IPS-18c (cell line): ENCODE results near the gene SLC25A25.

ENCODE experiments used
- H3K4me3 ChIP-seq: 2 replicates; pipeline ENCODE4 v1.7.0; 2013; ENCODE audit warnings: low read depth, mild to moderate bottlenecking, low read length, moderate library complexity; ENCODE audit not compliant: insufficient read depth
- H3K9me3 ChIP-seq: one replicate; pipeline ENCODE4 v1.6.1; 2013; ENCODE audit warnings: mild to moderate bottlenecking, low read length, moderate library complexity; ENCODE audit not compliant: control insufficient read depth, insufficient read depth

Gene SLC25A25

GRCh38 chr9:128142596-128142995 lies 74.6 kb downstream of the SLC25A25 start:
- Histone ChIP-seq H3K4me3 (no peak overlapping the region), H3K9me3 (no peaks in the 10 kb centered on the region)

- no peak overlapping the region for H3K4me3 ChIP-seq
- no peaks in the 10 kb centered on the region for H3K9me3 ChIP-seq
Measured at GRCh38 chr9:128143525-128144238, 75.7 kb downstream of the SLC25A25 start.

GRCh38 chr9:128144239-128145181 lies 76.5 kb downstream of the SLC25A25 start:
- H3K4me3 ChIP-seq, result no peak overlapping the region
- H3K9me3 ChIP-seq, result no peaks in the 10 kb centered on the region

DNA sequence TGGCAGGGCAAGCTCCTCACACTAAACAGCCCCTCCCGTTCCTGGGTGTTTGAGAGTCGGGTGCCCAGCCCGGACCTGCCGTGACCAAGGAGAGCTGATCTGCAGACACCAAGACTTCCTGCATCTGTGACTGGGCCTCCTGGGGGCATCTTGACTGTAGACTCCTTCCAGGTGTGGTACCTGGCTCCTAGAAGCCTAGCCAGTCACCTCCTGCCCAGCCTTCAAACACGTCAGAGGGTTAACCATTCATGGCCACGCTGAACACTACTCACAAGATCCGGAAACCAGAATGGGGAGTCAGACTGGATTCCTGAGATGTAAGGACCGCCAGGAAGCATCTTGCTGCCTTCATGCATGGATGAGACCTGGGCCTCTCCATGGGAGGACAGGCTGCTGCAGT lies 77.5 kb downstream of the SLC25A25 start:
- Histone ChIP-seq H3K9me3 (no peaks in the 10 kb centered on the region), H3K4me3 (no peak overlapping the region)

- H3K4me3 ChIP-seq, result no peak overlapping the region
- no peaks in the 10 kb centered on the region for H3K9me3 ChIP-seq
Measured at GRCh38 chr9:128145951-128146351, 77.9 kb downstream of the SLC25A25 start.

GRCh38 chr9:128146591-128147120 lies 78.6 kb downstream of the SLC25A25 start:
- H3K4me3 ChIP-seq, result no peak overlapping the region

GRCh38 chr9:128148509-128149000 lies 80.5 kb downstream of the SLC25A25 start:
- H3K4me3 ChIP-seq, result no peak overlapping the region
- H3K9me3 ChIP-seq, result no peaks in the 10 kb centered on the region

More at GRCh38 chr9:128146591-128147120, 78.6 kb downstream of the SLC25A25 start:
- no peaks in the 10 kb centered on the region for H3K9me3 ChIP-seq

GRCh38 chr9:128149001-128149701 lies 81.1 kb downstream of the SLC25A25 start, which contains the start of gene LCN2:
LCN2 (plus strand) TSS chr9:128149453; CDS start chr9:128149526, 73 bp downstream.
- no peaks in the 10 kb centered on the region for H3K9me3 ChIP-seq

GRCh38 chr9:128149951-128150593 lies 82.0 kb downstream of the SLC25A25 start:
- H3K4me3 ChIP-seq, result no peak overlapping the region
- H3K9me3 ChIP-seq, result no peaks in the 10 kb centered on the region

More at GRCh38 chr9:128149001-128149701, 81.1 kb downstream of the SLC25A25 start, which contains the start of gene LCN2:
- no peak within 1 kb of the TSS for H3K4me3 ChIP-seq

GRCh38 chr9:128150594-128151308 lies 82.7 kb downstream of the SLC25A25 start:
- Histone ChIP-seq H3K4me3 (no peak overlapping the region), H3K9me3 (no peaks in the 10 kb centered on the region)

DNA sequence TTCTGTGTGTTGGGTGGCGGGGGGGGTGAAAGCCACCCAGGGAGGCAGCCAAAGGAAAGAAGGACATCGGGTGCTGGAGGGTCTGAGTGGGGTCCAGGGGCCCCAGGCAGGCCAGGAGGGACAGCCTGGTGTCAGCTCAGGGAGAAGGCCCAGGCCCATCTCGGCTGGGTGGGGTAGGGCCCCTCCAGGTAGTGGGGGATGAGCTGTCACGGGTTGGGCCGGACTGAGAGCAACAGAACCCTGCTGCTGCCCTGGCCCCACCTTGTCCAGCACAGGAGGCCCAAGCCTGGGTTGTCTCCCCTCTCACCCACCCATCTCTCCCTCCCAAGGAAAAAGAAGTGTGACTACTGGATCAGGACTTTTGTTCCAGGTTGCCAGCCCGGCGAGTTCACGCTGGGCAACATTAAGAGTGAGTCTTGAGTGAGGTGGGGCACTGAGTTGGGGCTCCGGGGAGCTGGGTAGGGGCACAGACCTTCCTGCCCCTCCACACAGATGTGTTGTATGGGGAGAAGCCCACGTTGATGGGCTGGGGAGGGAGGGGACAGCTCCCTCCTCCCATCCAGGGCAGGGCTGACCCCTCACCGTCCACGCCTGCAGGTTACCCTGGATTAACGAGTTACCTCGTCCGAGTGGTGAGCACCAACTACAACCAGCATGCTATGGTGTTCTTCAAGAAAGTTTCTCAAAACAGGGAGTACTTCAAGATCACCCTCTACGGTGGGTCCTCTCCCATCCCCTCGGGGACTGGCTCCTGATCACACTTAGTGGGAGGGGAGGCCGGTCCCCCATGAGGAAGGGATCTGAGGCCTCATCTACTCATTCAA lies 83.5 kb downstream of the SLC25A25 start:
- Histone ChIP-seq H3K9me3 (no peaks in the 10 kb centered on the region), H3K4me3 (no peak overlapping the region)

GRCh38 chr9:128152133-128153059 lies 84.4 kb downstream of the SLC25A25 start:
- Histone ChIP-seq H3K4me3 (no peak overlapping the region), H3K9me3 (no peaks in the 10 kb centered on the region)

DNA sequence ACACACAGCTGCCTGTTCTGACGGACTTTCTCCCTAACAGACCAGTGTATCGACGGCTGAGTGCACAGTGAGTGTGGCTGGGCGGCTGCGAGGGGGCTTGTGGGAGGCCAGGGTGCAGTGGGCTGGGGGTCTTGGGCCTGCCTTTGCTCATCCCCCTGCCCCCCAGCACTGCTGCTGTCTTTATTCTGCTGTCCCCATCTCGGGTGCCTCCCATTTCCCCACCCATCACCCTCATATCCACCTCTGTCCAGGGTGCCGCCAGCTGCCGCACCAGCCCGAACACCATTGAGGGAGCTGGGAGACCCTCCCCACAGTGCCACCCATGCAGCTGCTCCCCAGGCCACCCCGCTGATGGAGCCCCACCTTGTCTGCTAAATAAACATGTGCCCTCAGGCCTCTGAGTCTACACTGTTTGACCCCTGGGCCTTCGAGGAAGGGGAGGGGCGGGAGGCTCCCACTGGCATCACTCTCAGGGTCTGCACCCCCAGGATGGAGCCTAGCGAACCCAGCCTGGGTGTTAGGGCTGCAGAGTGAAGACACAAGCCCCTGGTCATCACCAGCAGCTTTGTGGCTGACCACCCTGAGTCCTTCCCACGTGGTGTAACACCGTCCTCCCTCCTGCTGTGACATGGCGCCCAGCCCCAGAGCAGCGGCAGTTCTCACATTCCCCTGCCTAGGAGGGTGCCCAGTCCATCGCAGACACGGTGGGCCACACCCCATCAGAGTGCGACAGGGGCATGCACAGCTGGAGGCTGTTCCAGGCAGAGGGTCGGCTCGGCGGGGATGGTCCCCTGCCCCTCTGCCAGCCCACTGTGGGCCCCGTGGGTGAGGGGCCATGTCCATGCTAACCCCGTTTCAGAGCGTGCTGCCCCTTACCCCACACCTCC lies 85.3 kb downstream of the SLC25A25 start:
- Histone ChIP-seq H3K9me3 (no peaks in the 10 kb centered on the region), H3K4me3 (no peak overlapping the region)
